Dendritic cell treated with granulocyte-macrophage colony-stimulating factor and Interleukin-4, amounts not matched to agents 40 ng/mL and 50 ng/mL, for 4 days (primary cell): ENCODE results near the gene PRDM1.

Source experiments
- H3K27ac Mint-ChIP-seq: one replicate; pipeline ENCODE4 v1.8.0; 2022; ENCODE audit warnings: mild to moderate bottlenecking, mixed read lengths
- H3K27me3 Mint-ChIP-seq: one replicate; pipeline ENCODE4 v1.8.0; 2022; ENCODE audit warnings: mild to moderate bottlenecking, mixed read lengths
- H3K36me3 Mint-ChIP-seq: one replicate; pipeline ENCODE4 v1.8.0; 2022; ENCODE audit warnings: low read depth, mixed read lengths
- H3K4me1 Mint-ChIP-seq: one replicate; pipeline ENCODE4 v1.8.0; 2022; ENCODE audit warnings: low read depth, mixed read lengths
- H3K4me3 Mint-ChIP-seq: one replicate; pipeline ENCODE4 v1.8.0; 2022; ENCODE audit warnings: mild to moderate bottlenecking, moderate library complexity, mixed read lengths
- H3K9me3 Mint-ChIP-seq: one replicate; pipeline ENCODE4 v1.8.0; 2022; ENCODE audit warnings: mixed read lengths
- intact Hi-C: fragments of 100-400 bp; cut with micrococcal nuclease; formaldehyde crosslinking; loops from one replicate; pipeline ENCODE4 v1.15.0; 2022

The PRDM1 gene

DNA sequence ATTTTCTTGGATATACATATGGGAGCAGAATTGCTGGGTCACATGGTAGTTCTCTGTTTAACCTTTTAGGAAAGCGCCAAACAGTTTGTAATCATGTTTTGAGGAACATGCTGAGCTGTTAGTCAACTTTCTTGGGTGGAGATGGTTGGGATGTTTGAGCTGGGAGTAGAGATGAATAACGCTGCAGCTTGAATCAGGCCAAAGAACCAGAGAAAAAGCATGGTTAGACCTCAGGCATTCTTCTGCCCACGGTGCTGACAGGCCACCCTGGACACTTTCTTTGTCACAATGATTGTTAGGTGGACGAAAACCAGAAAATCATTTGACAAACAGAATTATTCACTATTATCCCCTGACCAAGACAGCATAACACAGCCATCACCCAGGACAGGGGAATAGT is 66.8 kb downstream of the PRDM1 start:
- Mint-ChIP-seq H3K36me3 (no peaks in the 10 kb centered on the region), H3K27ac (no peak overlapping the region), H3K9me3 (peaks cover 14% of the 10 kb centered on the region), H3K27me3 (no peaks in the 10 kb centered on the region), H3K4me3 (no peak overlapping the region), H3K4me1 (peaks cover 35% of the 10 kb centered on the region)
- intact Hi-C loops, result no loop called here

GRCh38 chr6:106154326-106154725 is 68.2 kb downstream of the PRDM1 start:
- Mint-ChIP-seq H3K27ac (no peak overlapping the region), H3K36me3 (no peaks in the 10 kb centered on the region), H3K4me3 (no peak overlapping the region), H3K9me3 (peaks cover 14% of the 10 kb centered on the region), H3K4me1 (peaks cover 38% of the 10 kb centered on the region), H3K27me3 (no peaks in the 10 kb centered on the region)
- intact Hi-C loops, result no loop called here

- Mint-ChIP-seq H3K4me3 (peak overlapping the region; percentile 35), H3K27me3 (no peaks in the 10 kb centered on the region), H3K9me3 (peaks cover 14% of the 10 kb centered on the region), H3K27ac (peak overlapping the region; percentile 50), H3K4me1 (peaks cover 42% of the 10 kb centered on the region), H3K36me3 (no peaks in the 10 kb centered on the region)
- intact Hi-C loops, result no loop called here
Measured at GRCh38 chr6:106155219-106155830, 69.2 kb downstream of the PRDM1 start.

DNA sequence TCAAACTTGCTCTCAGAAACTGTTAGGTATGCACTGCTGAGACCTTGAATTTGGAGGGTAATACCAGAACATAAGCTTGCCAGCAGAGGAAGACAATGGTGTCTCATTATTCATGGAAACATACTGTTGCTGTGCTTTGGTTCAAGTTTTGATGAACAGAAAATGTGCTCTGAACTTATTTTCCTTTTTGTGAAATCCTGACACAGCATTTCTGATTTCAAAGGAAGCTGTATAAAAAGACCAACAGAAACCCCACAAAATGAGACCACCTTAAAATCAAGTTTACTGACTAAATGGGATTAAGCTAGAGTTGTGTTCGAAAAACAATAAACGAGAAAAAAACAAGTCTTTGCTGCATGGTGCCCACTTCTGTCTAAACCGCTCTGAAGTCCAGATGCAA is 70.3 kb downstream of the PRDM1 start:
- Mint-ChIP-seq H3K4me1 (peaks cover 49% of the 10 kb centered on the region), H3K36me3 (no peaks in the 10 kb centered on the region), H3K9me3 (peaks cover 14% of the 10 kb centered on the region), H3K27ac (peak overlapping the region; percentile 50), H3K27me3 (no peaks in the 10 kb centered on the region), H3K4me3 (no peak overlapping the region)
- intact Hi-C loops, result no loop called here

GRCh38 chr6:106156863-106157262 is 70.7 kb downstream of the PRDM1 start:
- H3K27ac Mint-ChIP-seq, result peak overlapping the region; percentile 50
- H3K9me3 Mint-ChIP-seq, result peaks cover 10% of the 10 kb centered on the region
- H3K4me3 Mint-ChIP-seq, result no peak overlapping the region
- no peaks in the 10 kb centered on the region for H3K27me3 Mint-ChIP-seq
- intact Hi-C loops, result no loop called here
- no peaks in the 10 kb centered on the region for H3K36me3 Mint-ChIP-seq
- peaks cover 54% of the 10 kb centered on the region for H3K4me1 Mint-ChIP-seq

- no peak overlapping the region for H3K27ac Mint-ChIP-seq
Measured at GRCh38 chr6:106158816-106159215, 72.7 kb downstream of the PRDM1 start.

More at GRCh38 chr6:106158816-106159215, 72.7 kb downstream of the PRDM1 start:
- Mint-ChIP-seq H3K27me3 (no peaks in the 10 kb centered on the region), H3K36me3 (no peaks in the 10 kb centered on the region), H3K9me3 (no peaks in the 10 kb centered on the region), H3K4me3 (no peak overlapping the region), H3K4me1 (peaks cover 68% of the 10 kb centered on the region)
- intact Hi-C loops, result no loop called here
